PC-9 (cell line): ENCODE results near the gene ST6GALNAC3. TPM values are rescaled to one million over a fixed set of nuclear protein-coding genes. Genes with fewer than 3 reads are reported as not detected.

Experiments used
- BruUV-seq: library from RNA; stranded (reverse); fragments of 400-500 nt; replicated peaks from 2 replicates; lab custom pipeline; 2021; lab: Mats Ljungman, UMichigan
- CTCF ChIA-PET: fragments of 300-600 bp; sonication (Branson Sonifier 250); formaldehyde crosslinking; loops from one replicate; lab custom pipeline; 2022; ENCODE audit warnings: antibody characterized with exemption; lab: Charles Lee
- POLR2A ChIA-PET: fragments of 300-600 bp; sonication (Branson Sonifier 250); formaldehyde crosslinking; loops from one replicate; lab custom pipeline; 2022; ENCODE audit warnings: antibody characterized with exemption; ENCODE audit not compliant: unreplicated experiment; lab: Charles Lee
- DNase-seq, 2 experiments: peaks; one replicate each; pipeline versions ENCODE4 v3.0.0 to v3.0.0-alpha.2; 2015 to 2022; ENCODE audit warnings: mixed read lengths in 1 of 2
- H2AFZ ChIP-seq: fragments of 200-600 bp; sonication (generic); 2 replicates; pipeline ENCODE4 v1.8.1; 2017; ENCODE audit warnings: antibody characterized with exemption
- H3F3A ChIP-seq: fragments of 200-600 bp; sonication (generic); 2 replicates; pipeline ENCODE4 v1.8.1; 2017; ENCODE audit warnings: antibody characterized with exemption, mild to moderate bottlenecking, low read depth; ENCODE audit not compliant: insufficient read depth
- H3K27ac ChIP-seq: fragments of 200-600 bp; sonication (generic); 2 replicates; pipeline ENCODE4 v1.6.1; 2016; ENCODE audit warnings: mixed run types
- H3K27me3 ChIP-seq: fragments of 200-600 bp; sonication (generic); 2 replicates; pipeline ENCODE4 v1.6.1; 2016; ENCODE audit warnings: low read depth, mixed run types; ENCODE audit not compliant: insufficient read depth
- H3K36me3 ChIP-seq: fragments of 200-600 bp; sonication (generic); 2 replicates; pipeline ENCODE4 v1.6.1; 2016; ENCODE audit warnings: low read depth, mixed run types
- H3K4me1 ChIP-seq: fragments of 200-600 bp; sonication (generic); replicated peaks from 2 replicates; pipeline ENCODE4 v1.6.1; 2016; ENCODE audit warnings: mixed run types; ENCODE audit not compliant: insufficient read depth
- H3K4me2 ChIP-seq: fragments of 200-600 bp; sonication (generic); 2 replicates; pipeline ENCODE4 v1.6.1; 2017; ENCODE audit warnings: mixed run types
- H3K4me3 ChIP-seq: fragments of 200-600 bp; sonication (generic); 2 replicates; pipeline ENCODE4 v1.6.1; 2016; ENCODE audit warnings: mixed run types
- H3K79me2 ChIP-seq: fragments of 200-600 bp; sonication (generic); 2 replicates; pipeline ENCODE4 v1.6.1; 2017; ENCODE audit warnings: low read depth, mixed run types
- H3K9me2 ChIP-seq: fragments of 200-600 bp; sonication (generic); 2 replicates; pipeline ENCODE4 v1.8.1; 2017; ENCODE audit warnings: mild to moderate bottlenecking; ENCODE audit not compliant: insufficient read depth
- H3K9me3 ChIP-seq: fragments of 200-600 bp; sonication (generic); 2 replicates; pipeline ENCODE4 v1.8.1; 2016; ENCODE audit warnings: low read depth; ENCODE audit not compliant: insufficient read depth
- H4K20me1 ChIP-seq: fragments of 200-600 bp; sonication (generic); 2 replicates; pipeline ENCODE4 v1.8.1; 2017; ENCODE audit not compliant: insufficient read depth
- EZH2 ChIP-seq: fragments of 200-600 bp; sonication (generic); IDR thresholded peaks from 2 replicates; pipeline ENCODE4 v1.8.0; 2017; ENCODE audit warnings: antibody characterized with exemption, low read depth
- intact Hi-C: fragments of 100-400 bp; cut with micrococcal nuclease; formaldehyde crosslinking; loops from one replicate; pipeline ENCODE4 v1.10.0; 2022; ENCODE audit not compliant: unreplicated experiment
- total RNA-seq: library from RNA; stranded (reverse); gene quantifications from 2 replicates; pipeline ENCODE4 v1.2.3, GENCODE V29; 2021
- TF ChIP-seq, protein P1 (sequence below): fragments of 200-600 bp; sonication (generic); conservative IDR thresholded peaks from 2 replicates; pipeline ENCODE4 v1.6.1; 2017; ENCODE audit warnings: mixed run types, antibody characterized with exemption, mild to moderate bottlenecking, moderate library complexity

Gene ST6GALNAC3
- total RNA-seq, 1 experiment from 2014 or later: 0.04 TPM

GRCh38 chr1:76289692-76290091 lies 215.1 kb downstream of the ST6GALNAC3 start:
- CTCF ChIA-PET: no interaction called here
- intact Hi-C loops: no loop called here
- TF ChIP-seq, protein P1, sequence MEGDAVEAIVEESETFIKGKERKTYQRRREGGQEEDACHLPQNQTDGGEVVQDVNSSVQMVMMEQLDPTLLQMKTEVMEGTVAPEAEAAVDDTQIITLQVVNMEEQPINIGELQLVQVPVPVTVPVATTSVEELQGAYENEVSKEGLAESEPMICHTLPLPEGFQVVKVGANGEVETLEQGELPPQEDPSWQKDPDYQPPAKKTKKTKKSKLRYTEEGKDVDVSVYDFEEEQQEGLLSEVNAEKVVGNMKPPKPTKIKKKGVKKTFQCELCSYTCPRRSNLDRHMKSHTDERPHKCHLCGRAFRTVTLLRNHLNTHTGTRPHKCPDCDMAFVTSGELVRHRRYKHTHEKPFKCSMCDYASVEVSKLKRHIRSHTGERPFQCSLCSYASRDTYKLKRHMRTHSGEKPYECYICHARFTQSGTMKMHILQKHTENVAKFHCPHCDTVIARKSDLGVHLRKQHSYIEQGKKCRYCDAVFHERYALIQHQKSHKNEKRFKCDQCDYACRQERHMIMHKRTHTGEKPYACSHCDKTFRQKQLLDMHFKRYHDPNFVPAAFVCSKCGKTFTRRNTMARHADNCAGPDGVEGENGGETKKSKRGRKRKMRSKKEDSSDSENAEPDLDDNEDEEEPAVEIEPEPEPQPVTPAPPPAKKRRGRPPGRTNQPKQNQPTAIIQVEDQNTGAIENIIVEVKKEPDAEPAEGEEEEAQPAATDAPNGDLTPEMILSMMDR: no peak
- TF ChIP-seq EZH2: no peak
- no peak overlapping the region for H3K27ac ChIP-seq
- H3K36me3 ChIP-seq: no peaks in the 10 kb centered on the region
- no peaks in the 10 kb centered on the region for H3K9me3 ChIP-seq
- H3K27me3 ChIP-seq: no peaks in the 10 kb centered on the region
- H3K4me3 ChIP-seq: no peak overlapping the region
- H4K20me1 ChIP-seq: no peaks in the 10 kb centered on the region; the same call in 1 of the 2 replicates
- no peaks in the 10 kb centered on the region for H3K9me2 ChIP-seq
- H3K4me2 ChIP-seq: no peak overlapping the region
- no peaks in the 10 kb centered on the region for H3F3A ChIP-seq
- no peaks in the 10 kb centered on the region for H3K4me1 ChIP-seq
- BruUV-seq: no TSS peak
- no peak overlapping the region for H2AFZ ChIP-seq
- POLR2A ChIA-PET: no interaction called here
- DNase-seq: no peak
- H3K79me2 ChIP-seq: no peaks in the 10 kb centered on the region

DNA sequence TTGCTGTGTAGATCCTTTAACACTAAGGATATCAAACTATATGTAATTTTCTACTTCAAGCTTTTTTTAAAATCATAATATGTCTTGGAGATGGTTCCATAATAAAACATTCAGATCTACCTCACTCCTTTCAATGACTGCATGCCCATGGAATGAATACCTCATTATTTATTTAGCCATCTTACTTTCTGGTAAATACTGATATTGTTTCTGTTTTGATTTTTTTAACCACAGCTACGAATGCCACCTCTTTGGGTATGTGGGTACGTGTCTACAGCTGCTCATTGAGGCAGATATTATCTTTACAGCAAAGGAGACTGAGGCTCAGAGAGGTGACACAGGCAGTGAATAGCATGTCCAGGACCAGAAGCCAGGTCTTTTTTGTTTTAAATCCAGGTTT lies 215.7 kb downstream of the ST6GALNAC3 start:
- CTCF ChIA-PET: no interaction called here
- Histone ChIP-seq H4K20me1 (no peaks in the 10 kb centered on the region; the same call in 1 of the 2 replicates), H3K36me3 (no peaks in the 10 kb centered on the region), H3K4me3 (no peak overlapping the region), H3K9me3 (no peaks in the 10 kb centered on the region), H3K4me1 (no peaks in the 10 kb centered on the region), H3K79me2 (no peaks in the 10 kb centered on the region), H3K27me3 (no peaks in the 10 kb centered on the region), H2AFZ (no peak overlapping the region), H3F3A (no peaks in the 10 kb centered on the region), H3K4me2 (no peak overlapping the region), H3K27ac (no peak overlapping the region), H3K9me2 (no peaks in the 10 kb centered on the region)
- no peak for DNase-seq
- intact Hi-C loops: no loop called here
- no peak for TF ChIP-seq EZH2
- TF ChIP-seq, protein P1: no peak
- POLR2A ChIA-PET: no interaction called here
- BruUV-seq: no TSS peak

- Histone ChIP-seq H3K9me2 (no peaks in the 10 kb centered on the region), H3F3A (no peaks in the 10 kb centered on the region), H3K36me3 (no peaks in the 10 kb centered on the region), H2AFZ (0 out of 2 replicates have a peak overlapping the region, but pooled peaks have one; percentile 23), H3K27ac (no peak overlapping the region), H3K9me3 (no peaks in the 10 kb centered on the region), H3K79me2 (no peaks in the 10 kb centered on the region), H4K20me1 (no peaks in the 10 kb centered on the region; the same call in 1 of the 2 replicates), H3K27me3 (no peaks in the 10 kb centered on the region), H3K4me3 (no peak overlapping the region), H3K4me2 (no peak overlapping the region), H3K4me1 (no peaks in the 10 kb centered on the region)
- no peak for TF ChIP-seq EZH2
- TF ChIP-seq, protein P1: no peak
- no peak for DNase-seq
- ChIA-PET CTCF (no interaction called here), POLR2A (no interaction called here)
- BruUV-seq: no TSS peak
- intact Hi-C loops: no loop called here
Measured at GRCh38 chr1:76291191-76291590, 216.6 kb downstream of the ST6GALNAC3 start.
